H1 (cell line): ENCODE data around the gene STAU1. TPM values are rescaled to one million over a fixed set of nuclear protein-coding genes. Genes with fewer than 3 reads are reported as not detected.

ENCODE experiments used
- CTCF ChIA-PET: fragments of 300-600 bp; sonication (Branson Sonifier 250); formaldehyde crosslinking; loops from one replicate; lab custom pipeline; 2021; ENCODE audit not compliant: partially characterized antibody; lab: Charles Lee
- POLR2A ChIA-PET: fragments of 300-600 bp; sonication (Branson Sonifier 250); formaldehyde crosslinking; loops from one replicate; lab custom pipeline; 2021; ENCODE audit warnings: inconsistent platforms; ENCODE audit not compliant: partially characterized antibody; lab: Charles Lee
- DNase-seq, 2 experiments: peaks; one replicate each; pipeline versions ENCODE4 v3.0.0 to v3.0.0-alpha.2; 2010 to 2022; ENCODE audit warnings: low spot score in 2 of 2, low read depth in 1 of 2, mixed read lengths in 1 of 2
- FAIRE-seq: peaks from 2 replicates; lab custom pipeline; 2011; peaks lifted over from hg19 to GRCh38; lab: Jason Lieb, UNC
- H2AFZ ChIP-seq: 2 replicates; pipeline ENCODE4 v1.8.1; 2012; ENCODE audit warnings: low read length, inconsistent platforms
- H2AK5ac ChIP-seq: 2 replicates; pipeline ENCODE4 v1.6.1; 2013; ENCODE audit warnings: low read depth, low read length
- H2BK120ac ChIP-seq: replicated peaks from 2 replicates; pipeline ENCODE3; 2013; ENCODE audit warnings: low read depth, low read length, inconsistent platforms
- H2BK12ac ChIP-seq: 2 replicates; pipeline ENCODE4 v1.6.1; 2013; ENCODE audit warnings: low read depth, low read length
- H2BK15ac ChIP-seq: 2 replicates; pipeline ENCODE4 v1.6.1; 2013; ENCODE audit warnings: low read length
- H2BK20ac ChIP-seq: 2 replicates; pipeline ENCODE4 v1.6.1; 2013; ENCODE audit warnings: low read length
- H2BK5ac ChIP-seq: 2 replicates; pipeline ENCODE4 v1.6.1; 2013; ENCODE audit warnings: low read depth, low read length
- H3K14ac ChIP-seq: 2 replicates; pipeline ENCODE4 v1.6.1; 2013; ENCODE audit warnings: inconsistent platforms; ENCODE audit not compliant: insufficient read length
- H3K18ac ChIP-seq: 2 replicates; pipeline ENCODE4 v1.6.1; 2013; ENCODE audit warnings: low read length; ENCODE audit errors: extremely low read depth
- H3K23ac ChIP-seq: 2 replicates; pipeline ENCODE4 v1.6.1; 2013; ENCODE audit warnings: inconsistent platforms; ENCODE audit not compliant: insufficient read length
- H3K23me2 ChIP-seq: 2 replicates; pipeline ENCODE4 v1.6.1; 2013; ENCODE audit warnings: low read depth, low read length
- H3K27ac ChIP-seq: 2 replicates; pipeline ENCODE4 v1.6.1; 2011; ENCODE audit warnings: low read depth, low read length, inconsistent platforms
- H3K27me3 ChIP-seq, 4 experiments: replicated peaks in 1 of 4; 1 replicate in 1 of 4; 2 replicates in 3 of 4; pipeline versions ENCODE4 v1.6.1 to v1.8.1; 2011 to 2013; ENCODE audit warnings: low read length in 3 of 4, mild to moderate bottlenecking in 3 of 4, inconsistent platforms in 2 of 4, mixed read lengths in 2 of 4, moderate library complexity in 1 of 4; ENCODE audit not compliant: control insufficient read depth in 3 of 4, insufficient read depth in 3 of 4; ENCODE audit errors: extremely low read depth in 1 of 4
- H3K36me3 ChIP-seq, 4 experiments: 2 replicates each; pipeline versions ENCODE4 v1.6.1 to v1.8.1; 2011 to 2013; ENCODE audit warnings: mild to moderate bottlenecking in 4 of 4, low read length in 3 of 4, moderate library complexity in 2 of 4, control low read depth in 1 of 4, inconsistent platforms in 1 of 4; ENCODE audit not compliant: insufficient read depth in 4 of 4, control insufficient read depth in 2 of 4
- H3K4ac ChIP-seq: replicated peaks from 2 replicates; pipeline ENCODE3; 2013; ENCODE audit warnings: low read length, low read depth, mixed read lengths, inconsistent platforms; ENCODE audit not compliant: insufficient read length
- H3K4me1 ChIP-seq, 4 experiments: replicated peaks in 1 of 4; 1 replicate in 1 of 4; 2 replicates in 3 of 4; pipeline versions ENCODE4 v1.6.1 to v1.8.1; 2011 to 2013; ENCODE audit warnings: low read length in 3 of 4, inconsistent platforms in 2 of 4, mixed read lengths in 1 of 4; ENCODE audit not compliant: insufficient read depth in 4 of 4, control insufficient read depth in 3 of 4
- H3K4me2 ChIP-seq, 2 experiments: 2 replicates each; pipeline versions ENCODE4 v1.6.1 to v1.8.1; 2011 to 2013; ENCODE audit warnings: low read depth in 2 of 2, low read length in 2 of 2, control low read depth in 1 of 2, inconsistent platforms in 1 of 2, mild to moderate bottlenecking in 1 of 2; ENCODE audit not compliant: insufficient read depth in 1 of 2
- H3K4me3 ChIP-seq, 4 experiments: fragments of 200-600, 300-600 bp in 1 of 4; sonication (generic), shearing (Covaris generic), sonication (Bioruptor Twin) in 1 of 4; 2 replicates each; pipeline versions ENCODE4 v1.5.1 to v1.8.1; 2011 to 2016; ENCODE audit warnings: low read length in 4 of 4, low read depth in 3 of 4, control low read depth in 2 of 4, inconsistent platforms in 2 of 4, mild to moderate bottlenecking in 2 of 4, mixed read lengths in 1 of 4, moderate library complexity in 1 of 4; ENCODE audit not compliant: insufficient read depth in 2 of 4; ENCODE audit errors: extremely low read depth in 1 of 4
- H3K56ac ChIP-seq: replicated peaks from 2 replicates; pipeline ENCODE3; 2013; ENCODE audit warnings: low read depth, mild to moderate bottlenecking, mixed read lengths, low read length, inconsistent platforms; ENCODE audit not compliant: insufficient read length
- H3K79me1 ChIP-seq: 2 replicates; pipeline ENCODE4 v1.6.1; 2013; ENCODE audit warnings: low read depth, low read length, control low read depth
- H3K79me2 ChIP-seq, 2 experiments: 2 replicates each; pipeline versions ENCODE4 v1.6.1 to v1.8.1; 2012 to 2013; ENCODE audit warnings: low read length in 2 of 2, mild to moderate bottlenecking in 2 of 2, inconsistent platforms in 1 of 2; ENCODE audit not compliant: insufficient read depth in 2 of 2, control insufficient read depth in 1 of 2
- H3K9ac ChIP-seq, 4 experiments: replicated peaks in 1 of 4; 1 replicate in 1 of 4; 2 replicates in 3 of 4; pipeline versions ENCODE4 v1.6.1 to v1.8.1; 2011 to 2013; ENCODE audit warnings: low read depth in 3 of 4, low read length in 3 of 4, control low read depth in 2 of 4, mild to moderate bottlenecking in 2 of 4, moderate library complexity in 2 of 4, inconsistent platforms in 1 of 4; ENCODE audit errors: extremely low read depth in 1 of 4
- H3K9me3 ChIP-seq, 2 experiments: 2 replicates each; pipeline versions ENCODE4 v1.6.1 to v1.8.1; 2012 to 2013; ENCODE audit warnings: mild to moderate bottlenecking in 2 of 2, moderate library complexity in 2 of 2, control low read depth in 1 of 2, inconsistent platforms in 1 of 2, low read depth in 1 of 2, low read length in 1 of 2, mixed read lengths in 1 of 2; ENCODE audit not compliant: insufficient read depth in 2 of 2
- H4K20me1 ChIP-seq, 2 experiments: replicated peaks in 1 of 2; 2 replicates each; pipeline versions ENCODE3 to v1.8.1; 2011 to 2013; ENCODE audit warnings: inconsistent platforms in 2 of 2, low read length in 2 of 2, mild to moderate bottlenecking in 1 of 2; ENCODE audit not compliant: insufficient read depth in 2 of 2, control insufficient read depth in 1 of 2
- H4K5ac ChIP-seq: 2 replicates; pipeline ENCODE4 v1.6.1; 2013; ENCODE audit warnings: low read length, low read depth, mixed read lengths, inconsistent platforms; ENCODE audit not compliant: insufficient read length
- H4K8ac ChIP-seq: 2 replicates; pipeline ENCODE4 v1.8.0; 2013; ENCODE audit warnings: mild to moderate bottlenecking, moderate library complexity, low read length, inconsistent platforms; ENCODE audit not compliant: insufficient read depth; ENCODE audit errors: extremely low read depth
- H4K91ac ChIP-seq: replicated peaks from 2 replicates; pipeline ENCODE3; 2013; ENCODE audit warnings: low read length, mixed read lengths, inconsistent platforms; ENCODE audit not compliant: insufficient read length
- CBX8 ChIP-seq: fragments of 300-800, 300-1000 bp; sonication (generic); IDR thresholded peaks from 2 replicates; pipeline ENCODE4 v1.7.1; 2016; ENCODE audit warnings: low read depth, low read length, borderline replicate concordance
- JUND ChIP-seq: IDR thresholded peaks from 2 replicates; pipeline ENCODE4 v1.6.1; 2011; ENCODE audit warnings: mild to moderate bottlenecking, improper control_type of control experiment, low read length
- KDM1A ChIP-seq: fragments of 200-600, 300-600 bp; sonication (generic); IDR thresholded peaks from 2 replicates; pipeline ENCODE4 v1.7.1; 2016; ENCODE audit warnings: mild to moderate bottlenecking, low read length, borderline replicate concordance
- KDM4A ChIP-seq: IDR thresholded peaks from one replicate; pipeline ENCODE4 v1.7.1; 2012; ENCODE audit warnings: low read depth, mild to moderate bottlenecking, moderate library complexity, low read length, inconsistent platforms; ENCODE audit not compliant: severe bottlenecking
- KDM5A ChIP-seq: fragments of 200-600 bp; IDR thresholded peaks from 2 replicates; pipeline ENCODE4 v1.7.1; 2012; ENCODE audit warnings: mild to moderate bottlenecking, low read length, inconsistent platforms, mixed read lengths
- MAX ChIP-seq: IDR thresholded peaks from 2 replicates; pipeline ENCODE4 v1.6.1; 2012; ENCODE audit warnings: inconsistent platforms
- POLR2A ChIP-seq, 2 experiments: IDR thresholded peaks; 1 replicate in 1 of 2; 2 replicates in 1 of 2; pipeline ENCODE4 v1.6.1; 2011; ENCODE audit warnings: low read depth in 2 of 2, low read length in 2 of 2, mild to moderate bottlenecking in 2 of 2; ENCODE audit errors: control extremely low read depth in 1 of 2
- RXRA ChIP-seq: IDR thresholded peaks from 2 replicates; pipeline ENCODE4 v1.6.1; 2011; ENCODE audit warnings: low read depth, mild to moderate bottlenecking, low read length, moderate library complexity; ENCODE audit not compliant: insufficient read depth
- SP4 ChIP-seq: IDR thresholded peaks from 2 replicates; pipeline ENCODE4 v1.6.1; 2012; ENCODE audit warnings: low read length, inconsistent platforms
- WGBS, 2 experiments: shearing (Covaris generic) in 1 of 2; methylation state at CpG; one replicate each; pipeline versions ENCODE4 v1.1.6 to v1.1.7; 2013 to 2015; ENCODE audit warnings: low lambda C conversion rate in 2 of 2, mixed read lengths in 2 of 2, inconsistent platforms in 1 of 2, low coverage in 1 of 2, missing lambda C conversion rate in 1 of 2; ENCODE audit not compliant: insufficient replicate concordance in 2 of 2, insufficient coverage in 1 of 2, insufficient read length in 1 of 2; ENCODE audit errors: extremely low coverage in 1 of 2, missing lambda C conversion rate in 1 of 2; 5-methylcytosine and 5-hydroxymethylcytosine counted together
- polyA plus RNA-seq, 7 experiments: library from polyadenylated mRNA; depleted of rRNA in 3 of 7; stranded (reverse) in 5 of 7; unstranded in 2 of 7; fragments of >200 nt in 5 of 7; fragments of 200-250 nt in 2 of 7; gene quantifications; 1 replicate in 5 of 7; 2 replicates in 1 of 7; 4 replicates in 1 of 7; pipeline versions ENCODE4 v1.2.1 to v1.2.3, GENCODE V29; 2011 to 2013; ENCODE audit warnings: missing spikeins in 2 of 7, mixed read lengths in 2 of 7
- total RNA-seq: library from RNA; stranded (reverse); fragmentation: NEBNext Ultra II Directional; extraction: Animal tissue kit (Norgen Biotek cat#: 25700); gene quantifications from 2 replicates; pipeline ENCODE4 v1.2.1, GENCODE V29; 2021
- TF ChIP-seq, protein P1 (sequence below), 3 experiments: IDR thresholded peaks; 1 replicate in 2 of 3; 2 replicates in 1 of 3; pipeline versions ENCODE4 v1.5.1 to v1.6.1; 2011; ENCODE audit warnings: low read length in 3 of 3, mild to moderate bottlenecking in 3 of 3, inconsistent platforms in 2 of 3, low read depth in 1 of 3, moderate library complexity in 1 of 3; ENCODE audit not compliant: insufficient read depth in 1 of 3; ENCODE audit errors: control extremely low read depth in 1 of 3

Gene STAU1
- total and polyA plus RNA-seq, 2 of the 8 experiments (the other 6 are each of a cell fraction or from before 2014, with no cell fraction given) = 41.4 to 107 TPM

- no peak overlapping the region for H2BK20ac ChIP-seq
- no peak overlapping the region for H4K91ac ChIP-seq
- no peak overlapping the region for H2BK15ac ChIP-seq
- no peak overlapping the region for H2BK120ac ChIP-seq
- DNase-seq (no peak), FAIRE-seq (no peak)
- H3K9ac ChIP-seq = no peak overlapping the region
- no peak overlapping the region for H3K56ac ChIP-seq
- WGBS, 2 experiments = 94% methylated on average over 6 of the region's 6 CpGs; no CpG with 5 or more reads in 1 of the 2 experiments
- no peaks in the 10 kb centered on the region for H3K23me2 ChIP-seq
- no peaks in the 10 kb centered on the region for H3K27me3 ChIP-seq
- no peak overlapping the region for H2AFZ ChIP-seq
- no peak overlapping the region for H2BK5ac ChIP-seq
- peaks cover 0 to 9% (median 7%) of the 10 kb centered on the region in 4 experiments; a peak in 4 of 8 replicates for H3K36me3 ChIP-seq
- H3K18ac ChIP-seq = no peak overlapping the region
- H3K4me1 ChIP-seq = no peaks in the 10 kb centered on the region
- CTCF ChIA-PET = interaction anchor here (0.7 to 0.9 kb wide), 2 partner anchors 11 to 15 kb away, joined by 3 to 5 read pairs; no protein-coding TSS in a partner anchor
- no peak overlapping the region for H3K23ac ChIP-seq
- H4K8ac ChIP-seq = no peak overlapping the region
- H3K9me3 ChIP-seq = no peaks in the 10 kb centered on the region
- peaks cover 4% of the 10 kb centered on the region for H3K79me1 ChIP-seq
- peaks cover 0 to 66% of the 10 kb centered on the region in 2 experiments; a peak in 2 of 4 replicates for H3K79me2 ChIP-seq
- no peak overlapping the region for H3K27ac ChIP-seq
- no peak overlapping the region for H3K4ac ChIP-seq
- no peak overlapping the region for H3K4me2 ChIP-seq
- POLR2A ChIA-PET = no interaction called here
- H4K5ac ChIP-seq = no peak overlapping the region
- no peak overlapping the region for H3K14ac ChIP-seq
- peaks cover 6% of the 10 kb centered on the region in 2 experiments for H4K20me1 ChIP-seq
- H3K4me3 ChIP-seq = no peak overlapping the region
- H2AK5ac ChIP-seq = no peak overlapping the region
- no peak overlapping the region for H2BK12ac ChIP-seq
- TF ChIP-seq MAX = no peak
- TF ChIP-seq RXRA = no peak
- no peak for TF ChIP-seq SP4
- TF ChIP-seq CBX8 = no peak
- no peak for TF ChIP-seq KDM5A
- no peak for TF ChIP-seq KDM1A
- TF ChIP-seq POLR2A (IDR thresholded peaks at IDR 0.05; ENCODE audit: control extremely low read depth in 1 of 2, low read depth in 2 of 2, low read length in 2 of 2) = no peak
- TF ChIP-seq, protein P1, sequence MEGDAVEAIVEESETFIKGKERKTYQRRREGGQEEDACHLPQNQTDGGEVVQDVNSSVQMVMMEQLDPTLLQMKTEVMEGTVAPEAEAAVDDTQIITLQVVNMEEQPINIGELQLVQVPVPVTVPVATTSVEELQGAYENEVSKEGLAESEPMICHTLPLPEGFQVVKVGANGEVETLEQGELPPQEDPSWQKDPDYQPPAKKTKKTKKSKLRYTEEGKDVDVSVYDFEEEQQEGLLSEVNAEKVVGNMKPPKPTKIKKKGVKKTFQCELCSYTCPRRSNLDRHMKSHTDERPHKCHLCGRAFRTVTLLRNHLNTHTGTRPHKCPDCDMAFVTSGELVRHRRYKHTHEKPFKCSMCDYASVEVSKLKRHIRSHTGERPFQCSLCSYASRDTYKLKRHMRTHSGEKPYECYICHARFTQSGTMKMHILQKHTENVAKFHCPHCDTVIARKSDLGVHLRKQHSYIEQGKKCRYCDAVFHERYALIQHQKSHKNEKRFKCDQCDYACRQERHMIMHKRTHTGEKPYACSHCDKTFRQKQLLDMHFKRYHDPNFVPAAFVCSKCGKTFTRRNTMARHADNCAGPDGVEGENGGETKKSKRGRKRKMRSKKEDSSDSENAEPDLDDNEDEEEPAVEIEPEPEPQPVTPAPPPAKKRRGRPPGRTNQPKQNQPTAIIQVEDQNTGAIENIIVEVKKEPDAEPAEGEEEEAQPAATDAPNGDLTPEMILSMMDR (IDR thresholded peaks at IDR 0.05; ENCODE audit: control extremely low read depth in 1 of 3, insufficient read depth in 1 of 3, low read depth in 1 of 3, low read length in 3 of 3) = no peak
- no peak for TF ChIP-seq KDM4A
- TF ChIP-seq JUND = no peak
These were observed 26.5 kb downstream of the STAU1 start for GRCh38 chr20:49161428-49162152.
